ENCODE results near the gene ORAI2.
"Not testable (repeated sequence)": the region's sequence is repeated elsewhere in the genome, so short reads cannot be mapped to it uniquely, and the experiment has no call there.

DNA sequence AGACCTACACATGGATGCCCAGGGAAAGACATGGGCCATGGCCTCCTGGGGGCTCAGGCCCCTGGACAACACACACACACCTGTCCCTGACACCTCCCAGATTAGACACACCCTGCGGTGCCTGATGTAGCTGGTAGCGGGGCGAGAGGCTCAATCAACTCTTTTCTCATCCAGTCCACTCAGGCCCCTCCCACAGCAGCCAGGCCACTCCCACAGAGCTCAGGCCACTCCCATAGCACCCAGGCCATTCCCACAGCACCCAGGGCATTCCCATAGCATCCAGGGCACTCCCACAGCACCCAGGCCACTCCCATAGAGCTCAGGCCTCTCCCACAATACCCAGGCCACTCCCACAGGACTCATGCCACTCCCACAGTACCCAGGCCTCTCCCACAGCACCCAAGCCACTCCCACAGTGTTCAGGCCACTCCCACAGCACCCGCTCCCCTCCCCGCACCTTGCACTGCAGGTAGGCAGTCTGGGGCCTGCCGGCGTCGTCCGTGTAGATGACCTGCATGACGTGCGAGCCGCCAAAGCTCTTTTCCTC, 57.2 kb downstream of the ORAI2 start:
- not testable (repeated sequence) for TF ChIP-seq CTCF (conservative IDR thresholded peaks at IDR 0.05 in 1 of 2, IDR thresholded peaks at IDR 0.05 in 1 of 2; ENCODE audit: low read depth in 1 of 2, low read length in 2 of 2); EZH2 (IDR thresholded peaks at IDR 0.05; ENCODE audit: low read length, missing control alignments)
